HG03103 (cell line): ENCODE measurements around the gene PIGU.
"Not testable (repeated sequence)": the region's sequence is repeated elsewhere in the genome, so short reads cannot be mapped to it uniquely, and the experiment has no call there.

ENCODE experiments used
- ATAC-seq: cut with Tn5 transposase; IDR thresholded peaks from one replicate; pipeline ENCODE4 v1.9.1; 2021; ENCODE audit warnings: low read depth; ENCODE audit not compliant: unreplicated experiment

Gene PIGU

GRCh38 chr20:34518863-34519262 lies 158.0 kb downstream of the PIGU start:
- ATAC-seq = not testable (repeated sequence)

- no peak for ATAC-seq
Observed at GRCh38 chr20:34517114-34517505, 159.8 kb downstream of the PIGU start.

- peak; percentile 70 for ATAC-seq
Observed at GRCh38 chr20:34516247-34517113, 160.4 kb downstream of the PIGU start, which contains the start of gene DYNLRB1. Gene DYNLRB1 (plus strand): TSS chr20:34516422. CDS start chr20:34516459, 37 bp downstream.

- peak; percentile 46 for ATAC-seq
Observed at GRCh38 chr20:34515484-34516246, 161.2 kb downstream of the PIGU start.

GRCh38 chr20:34514897-34515483 lies 161.9 kb downstream of the PIGU start:
- ATAC-seq = no peak

GRCh38 chr20:34514034-34514433 lies 162.9 kb downstream of the PIGU start:
- ATAC-seq = not testable (repeated sequence)

GRCh38 chr20:34512955-34513419 lies 163.9 kb downstream of the PIGU start:
- ATAC-seq = no peak

- ATAC-seq = no peak
Observed at GRCh38 chr20:34512266-34512954, 164.5 kb downstream of the PIGU start.

- no peak for ATAC-seq
Observed at GRCh38 chr20:34511891-34512265, 165.0 kb downstream of the PIGU start.

- no peak for ATAC-seq
Observed at GRCh38 chr20:34510575-34510974, 166.3 kb downstream of the PIGU start.
